HL-60 (cell line): ENCODE results near the gene CLCN5.

Experiments used
- DNase-seq, 2 experiments: peaks; one replicate each; pipeline ENCODE4 v3.0.0-alpha.2; 2010 to 2020; ENCODE audit warnings: low read depth in 1 of 2, low spot score in 1 of 2
- H3K27ac ChIP-seq: fragments of 250-450 bp; sonication (Bioruptor Pico); replicated peaks from 2 replicates; pipeline ENCODE4 v1.5.1; 2020; ENCODE audit warnings: mild to moderate bottlenecking, moderate library complexity
- H3K27me3 ChIP-seq: fragments of 250-450 bp; sonication (Bioruptor Pico); 2 replicates; pipeline ENCODE4 v1.5.1; 2021; ENCODE audit warnings: mild to moderate bottlenecking, moderate library complexity; ENCODE audit not compliant: insufficient read depth, poor library complexity, severe bottlenecking
- H3K4me3 ChIP-seq: replicated peaks from 2 replicates; pipeline ENCODE4 v1.5.1; 2011; ENCODE audit warnings: mild to moderate bottlenecking, control low read depth, low read length; ENCODE audit not compliant: insufficient read depth
- CTCF ChIP-seq: IDR thresholded peaks from one replicate; pipeline ENCODE4 v1.5.1; 2011; ENCODE audit warnings: low read length, control low read depth, inconsistent platforms; ENCODE audit not compliant: insufficient read depth
- GABPA ChIP-seq: IDR thresholded peaks from 2 replicates; pipeline ENCODE4 v1.6.1; 2012; ENCODE audit warnings: low read depth
- POLR2AphosphoS5 ChIP-seq: IDR thresholded peaks from 2 replicates; pipeline ENCODE4 v1.6.1; 2012; ENCODE audit warnings: low read depth
- REST ChIP-seq: IDR thresholded peaks from 2 replicates; pipeline ENCODE4 v1.6.1; 2012; ENCODE audit warnings: low read depth; ENCODE audit not compliant: insufficient replicate concordance
- SPI1 ChIP-seq: IDR thresholded peaks from 2 replicates; pipeline ENCODE4 v1.6.1; 2012; ENCODE audit warnings: low read depth, mild to moderate bottlenecking, borderline replicate concordance

CLCN5 gene

GRCh38 chrX:49988143-49988542, 65.7 kb downstream of the CLCN5 start:
- Histone ChIP-seq H3K27me3 (no peaks in the 10 kb centered on the region), H3K27ac (no peak overlapping the region), H3K4me3 (no peak overlapping the region)
- peak; percentile 32; the same call in 1 of the 2 replicates for TF ChIP-seq SPI1
- TF ChIP-seq POLR2AphosphoS5 = no peak
- no peak for DNase-seq

- DNase-seq = no peak
- Histone ChIP-seq H3K27me3 (no peaks in the 10 kb centered on the region), H3K4me3 (no peak overlapping the region), H3K27ac (no peak overlapping the region)
- no peak for TF ChIP-seq SPI1
- no peak for TF ChIP-seq POLR2AphosphoS5
- TF ChIP-seq REST = no peak
Measured at GRCh38 chrX:49991758-49992157, 69.4 kb downstream of the CLCN5 start.

DNA sequence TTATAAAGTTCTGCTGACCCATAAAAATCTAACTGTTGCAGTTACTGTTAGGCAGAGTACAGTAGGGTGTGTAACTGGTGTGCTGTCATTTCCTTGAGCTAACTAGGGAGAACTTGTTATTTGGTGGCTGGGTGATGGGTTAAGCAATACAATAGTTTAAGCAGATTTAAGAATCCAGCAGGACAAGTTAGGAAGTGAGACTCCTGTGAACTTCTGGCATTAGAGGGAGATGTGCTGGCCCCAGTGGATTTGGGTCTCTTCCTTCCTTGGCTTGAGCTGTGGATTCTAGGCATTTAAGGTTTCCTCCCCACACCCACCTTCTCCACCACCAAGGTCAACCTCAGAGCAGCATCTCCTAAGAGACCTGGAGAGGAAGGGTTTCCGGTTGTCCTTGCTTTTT, 70.5 kb downstream of the CLCN5 start:
- H3K27ac ChIP-seq = no peak overlapping the region
- no peak overlapping the region for H3K4me3 ChIP-seq
- H3K27me3 ChIP-seq = no peaks in the 10 kb centered on the region
- no peak for TF ChIP-seq POLR2AphosphoS5
- no peak for TF ChIP-seq SPI1
- no peak for TF ChIP-seq CTCF
- no peak for TF ChIP-seq REST
- TF ChIP-seq GABPA = no peak
- DNase-seq = no peak

GRCh38 chrX:49993661-49994060, 71.3 kb downstream of the CLCN5 start:
- TF ChIP-seq SPI1 (no peak), CTCF (no peak), POLR2AphosphoS5 (no peak), REST (no peak), GABPA (no peak)
- DNase-seq = no peak
- Histone ChIP-seq H3K4me3 (no peak overlapping the region), H3K27me3 (no peaks in the 10 kb centered on the region), H3K27ac (no peak overlapping the region)
